Panc1 (cell line): ENCODE data around the gene WDR1. TPM values are rescaled to one million over a fixed set of nuclear protein-coding genes. Genes with fewer than 3 reads are reported as not detected.

Experiments used
- ATAC-seq: fragments of 200-7000 bp; cut with Tn5 transposase; 2 replicates; pipeline ENCODE4 v1.9.1; 2020; ENCODE audit warnings: mild to moderate bottlenecking, moderate library complexity
- BruUV-seq: library from RNA; stranded (reverse); fragments of 400-500 nt; replicated peaks from 2 replicates; lab custom pipeline; 2021; lab: Mats Ljungman, UMichigan
- CTCF ChIA-PET: fragments of 300-600 bp; sonication (Branson Sonifier 250); formaldehyde crosslinking; loops from one replicate; lab custom pipeline; 2022; ENCODE audit warnings: antibody characterized with exemption; lab: Charles Lee
- POLR2A ChIA-PET: fragments of 300-600 bp; sonication (Branson Sonifier 250); formaldehyde crosslinking; loops from one replicate; lab custom pipeline; 2022; ENCODE audit warnings: antibody characterized with exemption; lab: Charles Lee
- DNase-seq: peaks from one replicate; pipeline ENCODE4 v3.0.0-alpha.2; 2010; ENCODE audit warnings: low read depth, low spot score
- H3K27ac ChIP-seq: 2 replicates; pipeline ENCODE4 v1.5.1; 2011; ENCODE audit warnings: mild to moderate bottlenecking, low read length, inconsistent platforms
- H3K27me3 ChIP-seq: fragments of 200-500 bp; sonication (Bioruptor generic); 2 replicates; pipeline ENCODE4 v1.6.0; 2014; ENCODE audit warnings: low read length, inconsistent platforms; ENCODE audit not compliant: control insufficient read depth, insufficient read depth
- H3K36me3 ChIP-seq: fragments of 200-500 bp; sonication (Bioruptor generic); 2 replicates; pipeline ENCODE4 v1.5.1; 2014; ENCODE audit warnings: inconsistent platforms, mild to moderate bottlenecking, low read length, moderate library complexity; ENCODE audit not compliant: control insufficient read depth, insufficient read depth
- H3K4me1 ChIP-seq: 2 replicates; pipeline ENCODE4 v1.5.1; 2011; ENCODE audit warnings: inconsistent platforms, mild to moderate bottlenecking, low read length, moderate library complexity; ENCODE audit not compliant: control insufficient read depth, insufficient read depth
- H3K4me3 ChIP-seq, 2 experiments: 2 replicates each; pipeline ENCODE4 v1.5.1; 2011 to 2012; ENCODE audit warnings: low read depth in 2 of 2, low read length in 2 of 2, mild to moderate bottlenecking in 2 of 2, inconsistent platforms in 1 of 2, moderate library complexity in 1 of 2
- H3K9me3 ChIP-seq: fragments of 200-500 bp; sonication (Bioruptor generic); 2 replicates; pipeline ENCODE4 v1.5.1; 2014; ENCODE audit warnings: low read depth, mild to moderate bottlenecking, inconsistent platforms, low read length, moderate library complexity; ENCODE audit not compliant: control insufficient read depth, insufficient read depth
- POLR2AphosphoS5 ChIP-seq: IDR thresholded peaks from 2 replicates; pipeline ENCODE4 v1.6.1; 2012; ENCODE audit warnings: mild to moderate bottlenecking, low read depth, low read length, moderate library complexity
- SIN3A ChIP-seq: IDR thresholded peaks from 2 replicates; pipeline ENCODE4 v1.6.1; 2012; ENCODE audit warnings: low read depth, mild to moderate bottlenecking, low read length, moderate library complexity, borderline replicate concordance; ENCODE audit not compliant: insufficient read depth
- TCF7L2 ChIP-seq: IDR thresholded peaks from 2 replicates; pipeline ENCODE4 v1.6.1; 2011; ENCODE audit warnings: mild to moderate bottlenecking, low read depth, low read length, inconsistent platforms
- in situ Hi-C: cut with HindIII; loops from 2 replicates; pipeline ENCODE4 v1.10.0; 2016; ENCODE audit warnings: low sequenced_read_pairs, low pct_unique_long_range_greater_than_20kb
- intact Hi-C: fragments of 100-400 bp; cut with micrococcal nuclease; formaldehyde crosslinking; loops from one replicate; pipeline ENCODE4 v1.10.0; 2022; ENCODE audit not compliant: unreplicated experiment
- total RNA-seq: library from RNA; stranded (reverse); gene quantifications from one replicate; pipeline ENCODE4 v1.2.1, GENCODE V29; 2021; ENCODE audit not compliant: unreplicated experiment
- TF ChIP-seq, protein P1 (sequence below): fragments of 450-650 bp; IDR thresholded peaks from 2 replicates; pipeline ENCODE4 v1.5.1; 2017; ENCODE audit warnings: mild to moderate bottlenecking
- TF ChIP-seq, protein P2 (sequence below), 2 experiments: IDR thresholded peaks; 2 replicates each; pipeline ENCODE4 v1.6.1; 2011 to 2012; ENCODE audit warnings: low read depth in 2 of 2, control low read depth in 1 of 2, low read length in 1 of 2, mild to moderate bottlenecking in 1 of 2, moderate library complexity in 1 of 2; ENCODE audit not compliant: insufficient read depth in 1 of 2

The WDR1 gene
- total RNA-seq, 1 experiment from 2014 or later, result 260 TPM

DNA sequence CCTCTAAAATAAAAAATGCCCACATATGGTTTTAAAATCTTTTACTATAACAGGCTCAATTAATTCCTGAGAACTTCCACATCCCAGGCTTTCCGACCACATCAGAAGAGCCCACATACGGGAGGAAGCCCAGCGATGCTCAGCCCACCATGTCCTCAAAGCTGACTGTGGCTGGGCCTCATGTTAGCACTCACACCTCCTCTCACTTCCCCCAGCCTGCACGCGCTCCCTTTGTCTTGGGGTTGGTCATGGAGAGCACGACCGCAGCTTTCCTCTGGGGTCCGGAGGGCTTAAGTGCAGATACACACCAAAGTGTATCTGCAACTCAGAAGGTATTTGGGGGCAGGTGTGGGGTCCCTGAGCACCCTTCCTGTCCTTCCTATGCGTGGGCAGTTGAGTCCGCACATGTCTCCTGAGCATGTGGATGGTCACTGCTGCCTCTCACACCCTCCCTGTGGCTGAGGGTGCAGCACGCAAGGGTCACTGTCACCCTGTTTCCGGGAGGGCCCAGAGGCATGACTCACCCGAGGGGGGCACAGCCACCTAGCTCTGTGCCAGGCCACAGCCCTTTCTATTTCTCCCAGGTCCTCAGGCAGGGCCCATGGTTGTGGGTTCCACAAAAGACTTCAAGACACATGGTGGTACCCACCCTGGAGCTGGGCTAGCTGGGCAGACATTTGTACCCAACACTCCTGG, 21.2 kb downstream of the WDR1 start:
- TF ChIP-seq POLR2AphosphoS5 (no peak), TCF7L2 (no peak)
- TF ChIP-seq, protein P1, sequence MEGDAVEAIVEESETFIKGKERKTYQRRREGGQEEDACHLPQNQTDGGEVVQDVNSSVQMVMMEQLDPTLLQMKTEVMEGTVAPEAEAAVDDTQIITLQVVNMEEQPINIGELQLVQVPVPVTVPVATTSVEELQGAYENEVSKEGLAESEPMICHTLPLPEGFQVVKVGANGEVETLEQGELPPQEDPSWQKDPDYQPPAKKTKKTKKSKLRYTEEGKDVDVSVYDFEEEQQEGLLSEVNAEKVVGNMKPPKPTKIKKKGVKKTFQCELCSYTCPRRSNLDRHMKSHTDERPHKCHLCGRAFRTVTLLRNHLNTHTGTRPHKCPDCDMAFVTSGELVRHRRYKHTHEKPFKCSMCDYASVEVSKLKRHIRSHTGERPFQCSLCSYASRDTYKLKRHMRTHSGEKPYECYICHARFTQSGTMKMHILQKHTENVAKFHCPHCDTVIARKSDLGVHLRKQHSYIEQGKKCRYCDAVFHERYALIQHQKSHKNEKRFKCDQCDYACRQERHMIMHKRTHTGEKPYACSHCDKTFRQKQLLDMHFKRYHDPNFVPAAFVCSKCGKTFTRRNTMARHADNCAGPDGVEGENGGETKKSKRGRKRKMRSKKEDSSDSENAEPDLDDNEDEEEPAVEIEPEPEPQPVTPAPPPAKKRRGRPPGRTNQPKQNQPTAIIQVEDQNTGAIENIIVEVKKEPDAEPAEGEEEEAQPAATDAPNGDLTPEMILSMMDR, result no peak
- Histone ChIP-seq H3K4me1 (no peaks in the 10 kb centered on the region), H3K27me3 (no peaks in the 10 kb centered on the region), H3K4me3 (no peak overlapping the region), H3K27ac (no peak overlapping the region), H3K36me3 (no peaks in the 10 kb centered on the region; the same call in 1 of the 2 replicates), H3K9me3 (no peaks in the 10 kb centered on the region)
- ChIA-PET CTCF (no interaction called here), POLR2A (no interaction called here)
- no TSS peak for BruUV-seq
- DNase-seq (no peak), ATAC-seq (no peak)
- intact Hi-C loops, result no loop called here
- in situ Hi-C loops, result no loop called here

DNA sequence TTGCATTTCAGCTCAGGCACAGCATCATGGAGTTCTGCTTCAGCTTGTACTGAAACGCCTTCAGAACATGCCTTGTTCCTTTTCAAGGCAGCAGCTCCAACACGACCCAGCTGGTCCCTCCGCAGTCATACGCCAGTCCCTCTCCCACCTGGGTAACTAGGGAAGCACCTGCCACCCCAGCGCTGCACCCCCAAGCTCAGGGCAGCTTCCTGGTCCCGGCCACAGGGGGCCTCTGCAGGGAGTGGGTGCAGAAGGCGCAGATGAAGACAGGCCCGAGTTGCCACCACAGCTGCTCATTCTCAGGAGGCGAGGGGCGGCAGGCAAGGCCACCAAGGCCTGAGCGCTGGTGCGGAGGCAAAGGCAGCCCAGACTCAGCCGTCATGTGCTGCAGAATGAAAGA, 21.8 kb downstream of the WDR1 start:
- no TSS peak for BruUV-seq
- Histone ChIP-seq H3K4me3 (no peak overlapping the region), H3K36me3 (no peaks in the 10 kb centered on the region; the same call in 1 of the 2 replicates), H3K27me3 (no peaks in the 10 kb centered on the region), H3K4me1 (no peaks in the 10 kb centered on the region), H3K9me3 (no peaks in the 10 kb centered on the region), H3K27ac (no peak overlapping the region)
- no peak for DNase-seq
- in situ Hi-C loops (no loop called here), intact Hi-C loops (no loop called here)
- ChIA-PET CTCF (no interaction called here), POLR2A (no interaction called here)
- TF ChIP-seq, protein P2, sequence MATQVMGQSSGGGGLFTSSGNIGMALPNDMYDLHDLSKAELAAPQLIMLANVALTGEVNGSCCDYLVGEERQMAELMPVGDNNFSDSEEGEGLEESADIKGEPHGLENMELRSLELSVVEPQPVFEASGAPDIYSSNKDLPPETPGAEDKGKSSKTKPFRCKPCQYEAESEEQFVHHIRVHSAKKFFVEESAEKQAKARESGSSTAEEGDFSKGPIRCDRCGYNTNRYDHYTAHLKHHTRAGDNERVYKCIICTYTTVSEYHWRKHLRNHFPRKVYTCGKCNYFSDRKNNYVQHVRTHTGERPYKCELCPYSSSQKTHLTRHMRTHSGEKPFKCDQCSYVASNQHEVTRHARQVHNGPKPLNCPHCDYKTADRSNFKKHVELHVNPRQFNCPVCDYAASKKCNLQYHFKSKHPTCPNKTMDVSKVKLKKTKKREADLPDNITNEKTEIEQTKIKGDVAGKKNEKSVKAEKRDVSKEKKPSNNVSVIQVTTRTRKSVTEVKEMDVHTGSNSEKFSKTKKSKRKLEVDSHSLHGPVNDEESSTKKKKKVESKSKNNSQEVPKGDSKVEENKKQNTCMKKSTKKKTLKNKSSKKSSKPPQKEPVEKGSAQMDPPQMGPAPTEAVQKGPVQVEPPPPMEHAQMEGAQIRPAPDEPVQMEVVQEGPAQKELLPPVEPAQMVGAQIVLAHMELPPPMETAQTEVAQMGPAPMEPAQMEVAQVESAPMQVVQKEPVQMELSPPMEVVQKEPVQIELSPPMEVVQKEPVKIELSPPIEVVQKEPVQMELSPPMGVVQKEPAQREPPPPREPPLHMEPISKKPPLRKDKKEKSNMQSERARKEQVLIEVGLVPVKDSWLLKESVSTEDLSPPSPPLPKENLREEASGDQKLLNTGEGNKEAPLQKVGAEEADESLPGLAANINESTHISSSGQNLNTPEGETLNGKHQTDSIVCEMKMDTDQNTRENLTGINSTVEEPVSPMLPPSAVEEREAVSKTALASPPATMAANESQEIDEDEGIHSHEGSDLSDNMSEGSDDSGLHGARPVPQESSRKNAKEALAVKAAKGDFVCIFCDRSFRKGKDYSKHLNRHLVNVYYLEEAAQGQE (IDR thresholded peaks at IDR 0.05; ENCODE audit: insufficient read depth in 1 of 2, low read depth in 2 of 2, low read length in 1 of 2), result no peak
- TF ChIP-seq, protein P1, result no peak
- TF ChIP-seq SIN3A (no peak), POLR2AphosphoS5 (no peak), TCF7L2 (no peak)
- ATAC-seq, result no peak
